Measurements from ENCODE around the gene SPATA20.

SPATA20 gene

DNA sequence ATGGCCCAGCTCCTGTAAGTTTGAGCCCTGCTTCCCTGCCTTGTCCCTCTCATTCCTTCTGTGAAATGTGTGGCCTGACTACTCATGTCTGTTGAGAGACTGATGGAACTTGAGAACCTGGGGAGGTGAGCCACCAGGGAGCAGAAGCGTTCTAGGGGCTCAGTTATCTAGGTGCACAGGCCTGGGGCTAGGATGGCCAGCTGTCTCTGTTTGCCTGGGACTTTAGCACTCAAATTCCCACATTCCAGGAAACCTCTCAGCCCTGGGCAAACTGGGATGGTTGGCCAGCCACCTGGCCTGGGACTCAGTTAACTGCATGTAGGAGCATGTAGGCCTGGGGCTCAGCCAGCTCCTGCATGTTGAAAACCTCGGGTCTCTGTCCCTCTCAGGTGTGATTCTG lies 23.8 kb upstream of the SPATA20 start:
- no peak overlapping the region for H3K9ac ChIP-seq
- H3K9me3 ChIP-seq (ENCODE audit: control insufficient read depth, low read length): no peaks in the 10 kb centered on the region
- H3K27ac ChIP-seq: no peak overlapping the region
- no peak for TF ChIP-seq CTCF (IDR thresholded peaks at IDR 0.05)
- H3K36me3 ChIP-seq (ENCODE audit: control insufficient read depth, insufficient read depth, low read length): no peaks in the 10 kb centered on the region
- H3K4me1 ChIP-seq: no peaks in the 10 kb centered on the region
- H3K4me3 ChIP-seq (ENCODE audit: low read depth, low read length): no peak overlapping the region
- no peaks in the 10 kb centered on the region for H3K79me2 ChIP-seq
- H3K4me2 ChIP-seq (ENCODE audit: low read length): no peak overlapping the region
- no peaks in the 10 kb centered on the region for H3K27me3 ChIP-seq (ENCODE audit: control insufficient read depth, insufficient read depth, low read length)
- no peak overlapping the region for H2AFZ ChIP-seq

DNA sequence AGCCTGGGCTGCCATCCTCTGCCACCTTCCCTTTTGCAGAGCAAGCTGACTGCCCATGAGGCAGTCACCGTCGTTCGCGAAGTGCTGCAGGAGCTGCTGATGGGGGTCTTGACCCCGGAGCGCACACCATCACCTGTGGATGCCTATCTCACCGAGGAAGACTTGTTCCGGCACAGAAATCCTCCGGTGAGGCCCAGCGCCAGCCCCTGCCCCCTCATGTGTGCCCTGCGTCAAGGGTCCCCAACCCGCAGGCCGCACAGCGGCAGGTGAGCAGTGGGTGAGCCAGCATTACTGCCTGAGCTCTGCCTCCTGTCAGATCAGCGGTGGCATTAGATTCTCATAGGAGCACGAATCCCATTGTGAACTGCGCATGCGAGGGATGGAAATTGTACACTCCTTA lies 22.1 kb upstream of the SPATA20 start:
- no peak for TF ChIP-seq CTCF (IDR thresholded peaks at IDR 0.05)
- H2AFZ ChIP-seq: no peak overlapping the region
- no peak overlapping the region for H3K4me2 ChIP-seq (ENCODE audit: low read length)
- H3K4me3 ChIP-seq (ENCODE audit: low read depth, low read length): no peak overlapping the region
- H3K27ac ChIP-seq: no peak overlapping the region
- H3K9me3 ChIP-seq (ENCODE audit: control insufficient read depth, low read length): no peaks in the 10 kb centered on the region
- no peaks in the 10 kb centered on the region for H3K27me3 ChIP-seq (ENCODE audit: control insufficient read depth, insufficient read depth, low read length)
- no peaks in the 10 kb centered on the region for H3K36me3 ChIP-seq (ENCODE audit: control insufficient read depth, insufficient read depth, low read length)
- H3K9ac ChIP-seq: no peak overlapping the region
- H3K4me1 ChIP-seq: no peaks in the 10 kb centered on the region
- no peaks in the 10 kb centered on the region for H3K79me2 ChIP-seq

GRCh38 chr17:50527155-50527762 lies 19.7 kb upstream of the SPATA20 start:
- TF ChIP-seq CTCF (IDR thresholded peaks at IDR 0.05): no peak
- Histone ChIP-seq H3K27ac (no peak overlapping the region), H3K79me2 (no peaks in the 10 kb centered on the region), H3K36me3 (ENCODE audit: control insufficient read depth, insufficient read depth, low read length) (no peaks in the 10 kb centered on the region), H3K4me2 (ENCODE audit: low read length) (no peak overlapping the region), H3K4me3 (ENCODE audit: low read depth, low read length) (no peak overlapping the region), H3K27me3 (ENCODE audit: control insufficient read depth, insufficient read depth, low read length) (no peaks in the 10 kb centered on the region), H3K9ac (no peak overlapping the region), H3K9me3 (ENCODE audit: control insufficient read depth, low read length) (no peaks in the 10 kb centered on the region), H3K4me1 (peaks cover 13% of the 10 kb centered on the region), H2AFZ (no peak overlapping the region)

GRCh38 chr17:50527949-50528474 lies 19.0 kb upstream of the SPATA20 start:
- Histone ChIP-seq H3K36me3 (ENCODE audit: control insufficient read depth, insufficient read depth, low read length) (no peaks in the 10 kb centered on the region), H3K4me3 (ENCODE audit: low read depth, low read length) (no peak overlapping the region), H3K4me2 (ENCODE audit: low read length) (no peak overlapping the region), H3K9ac (no peak overlapping the region), H3K79me2 (no peaks in the 10 kb centered on the region), H2AFZ (no peak overlapping the region), H3K9me3 (ENCODE audit: control insufficient read depth, low read length) (no peaks in the 10 kb centered on the region), H3K27ac (no peak overlapping the region), H3K27me3 (ENCODE audit: control insufficient read depth, insufficient read depth, low read length) (no peaks in the 10 kb centered on the region), H3K4me1 (peaks cover 13% of the 10 kb centered on the region)
- no peak for TF ChIP-seq CTCF (IDR thresholded peaks at IDR 0.05)

DNA sequence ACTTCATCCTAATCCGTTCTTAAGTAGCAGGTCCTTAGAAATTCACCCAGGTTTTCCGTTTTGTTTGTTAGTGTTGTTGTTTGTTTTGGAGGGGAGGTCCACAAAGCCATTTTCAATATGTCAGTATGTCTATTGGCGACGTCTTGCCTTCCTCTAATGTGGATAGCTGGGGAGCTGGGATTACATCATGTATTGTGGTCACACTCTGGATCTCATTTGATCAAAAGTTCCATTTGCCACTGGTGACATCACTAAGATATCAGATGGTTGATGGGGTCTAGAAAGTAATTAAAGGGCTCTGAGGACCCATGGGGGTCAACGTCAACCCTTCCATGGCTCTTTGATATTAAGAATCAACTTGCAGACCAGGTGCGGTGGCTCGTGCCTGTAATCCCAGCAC lies 17.1 kb upstream of the SPATA20 start:
- peaks cover 19% of the 10 kb centered on the region for H3K4me1 ChIP-seq
- H3K9ac ChIP-seq: no peak overlapping the region
- no peak overlapping the region for H3K4me3 ChIP-seq (ENCODE audit: low read depth, low read length)
- H3K9me3 ChIP-seq (ENCODE audit: control insufficient read depth, low read length): no peaks in the 10 kb centered on the region
- no peak for TF ChIP-seq CTCF (IDR thresholded peaks at IDR 0.05)
- no peak overlapping the region for H3K27ac ChIP-seq
- no peak overlapping the region for H3K4me2 ChIP-seq (ENCODE audit: low read length)
- H2AFZ ChIP-seq: no peak overlapping the region
- H3K27me3 ChIP-seq (ENCODE audit: control insufficient read depth, insufficient read depth, low read length): no peaks in the 10 kb centered on the region
- no peaks in the 10 kb centered on the region for H3K36me3 ChIP-seq (ENCODE audit: control insufficient read depth, insufficient read depth, low read length)
- H3K79me2 ChIP-seq: no peaks in the 10 kb centered on the region

Data from parathyroid adenoma (tissue), 2 donors.